HEK293T (cell line): ENCODE data around the gene SLC38A10.

Source experiments
- CTCF ChIA-PET: fragments of 350-600 bp; formaldehyde crosslinking; extraction: SDS; loops from one replicate; lab custom pipeline; 2021; ENCODE audit warnings: antibody characterized with exemption, inconsistent platforms; lab: Yijun Ruan, JAX
- POLR2A ChIA-PET: fragments of 350-600 bp; formaldehyde crosslinking; extraction: SDS; loops from one replicate; lab custom pipeline; 2020; ENCODE audit warnings: antibody characterized with exemption, inconsistent platforms; lab: Yijun Ruan, JAX
- DNase-seq: peaks from one replicate; pipeline ENCODE4 v3.0.0; 2012; ENCODE audit warnings: mixed read lengths; ENCODE audit errors: extremely low spot score
- ARNT ChIP-seq: fragments of 450-650 bp; IDR thresholded peaks from 2 replicates; pipeline ENCODE4 v1.6.1; 2017; ENCODE audit warnings: mild to moderate bottlenecking
- BHLHE40 ChIP-seq: fragments of 450-650 bp; IDR thresholded peaks from 2 replicates; pipeline ENCODE4 v1.6.1; 2016; ENCODE audit warnings: mild to moderate bottlenecking, moderate library complexity, borderline replicate concordance
- CTBP1 ChIP-seq: fragments of 450-650 bp; IDR thresholded peaks from 2 replicates; pipeline ENCODE4 v1.6.1; 2016; ENCODE audit warnings: borderline replicate concordance
- ELF4 ChIP-seq: fragments of 450-650 bp; IDR thresholded peaks from 2 replicates; pipeline ENCODE4 v1.6.1; 2017; ENCODE audit warnings: antibody characterized with exemption
- FOXA1 ChIP-seq: fragments of 450-650 bp; IDR thresholded peaks from 2 replicates; pipeline ENCODE4 v1.6.1; 2016; ENCODE audit warnings: mild to moderate bottlenecking
- FOXK2 ChIP-seq: fragments of 450-650 bp; IDR thresholded peaks from 2 replicates; pipeline ENCODE4 v1.6.1; 2016; ENCODE audit warnings: mild to moderate bottlenecking
- FOXM1 ChIP-seq: fragments of 450-650 bp; IDR thresholded peaks from 2 replicates; pipeline ENCODE4 v1.6.1; 2017; ENCODE audit warnings: mild to moderate bottlenecking, borderline replicate concordance
- HDGF ChIP-seq: fragments of 450-650 bp; IDR thresholded peaks from 2 replicates; pipeline ENCODE4 v1.6.1; 2017; ENCODE audit warnings: antibody characterized with exemption, borderline replicate concordance
- L3MBTL2 ChIP-seq: fragments of 450-650 bp; conservative IDR thresholded peaks from 2 replicates; pipeline ENCODE4 v1.6.1; 2016; ENCODE audit warnings: mild to moderate bottlenecking
- LEF1 ChIP-seq: fragments of 450-650 bp; IDR thresholded peaks from 2 replicates; pipeline ENCODE4 v1.6.1; 2017; ENCODE audit warnings: mild to moderate bottlenecking, borderline replicate concordance
- NFRKB ChIP-seq: fragments of 450-650 bp; IDR thresholded peaks from 2 replicates; pipeline ENCODE4 v1.6.1; 2016; ENCODE audit warnings: mild to moderate bottlenecking, moderate library complexity
- SP1 ChIP-seq: fragments of 450-650 bp; IDR thresholded peaks from 2 replicates; pipeline ENCODE4 v1.6.1; 2017
- SUZ12 ChIP-seq: fragments of 450-650 bp; IDR thresholded peaks from 2 replicates; pipeline ENCODE4 v1.6.1; 2016; ENCODE audit warnings: mild to moderate bottlenecking
- TARDBP ChIP-seq: fragments of 450-650 bp; IDR thresholded peaks from 2 replicates; pipeline ENCODE4 v1.6.1; 2016
- ZNF384 ChIP-seq: fragments of 450-650 bp; IDR thresholded peaks from 2 replicates; pipeline ENCODE4 v1.6.1; 2016
- TF ChIP-seq, protein P1 (sequence below): fragments of 450-650 bp; IDR thresholded peaks from 2 replicates; pipeline ENCODE4 v1.6.1; 2016

The SLC38A10 gene

DNA sequence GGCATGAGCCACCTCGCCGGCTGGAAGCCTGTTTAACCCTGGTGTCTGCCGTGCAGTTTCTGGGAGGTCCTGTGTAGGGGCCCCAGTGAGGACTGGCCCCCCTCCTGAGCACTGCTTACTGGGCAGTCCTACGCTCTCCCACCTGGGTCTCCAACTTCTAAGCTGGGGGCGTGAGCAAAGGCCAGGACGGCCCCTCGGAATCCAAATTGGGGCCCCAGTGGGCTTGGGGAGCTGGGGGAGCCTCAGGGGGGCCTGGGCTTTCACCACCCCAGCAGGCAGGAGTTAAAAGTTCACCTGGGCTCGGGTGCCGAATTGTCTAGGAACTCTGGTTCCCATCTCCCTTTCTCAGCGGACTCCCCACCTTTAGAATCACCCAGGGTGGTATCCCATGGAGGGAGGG is 7.2 kb upstream of the SLC38A10 start:
- no peak for TF ChIP-seq CTBP1
- no peak for TF ChIP-seq BHLHE40
- no peak for TF ChIP-seq ARNT
- TF ChIP-seq ZNF384, result no peak
- TF ChIP-seq NFRKB, result no peak
- TF ChIP-seq FOXA1, result no peak
- TF ChIP-seq FOXM1, result no peak
- TF ChIP-seq SP1, result no peak
- TF ChIP-seq FOXK2, result no peak
- no peak for TF ChIP-seq HDGF
- TF ChIP-seq TARDBP, result no peak
- TF ChIP-seq L3MBTL2, result no peak
- TF ChIP-seq LEF1, result no peak
- no peak for TF ChIP-seq SUZ12
- TF ChIP-seq ELF4, result no peak
- TF ChIP-seq, protein P1, sequence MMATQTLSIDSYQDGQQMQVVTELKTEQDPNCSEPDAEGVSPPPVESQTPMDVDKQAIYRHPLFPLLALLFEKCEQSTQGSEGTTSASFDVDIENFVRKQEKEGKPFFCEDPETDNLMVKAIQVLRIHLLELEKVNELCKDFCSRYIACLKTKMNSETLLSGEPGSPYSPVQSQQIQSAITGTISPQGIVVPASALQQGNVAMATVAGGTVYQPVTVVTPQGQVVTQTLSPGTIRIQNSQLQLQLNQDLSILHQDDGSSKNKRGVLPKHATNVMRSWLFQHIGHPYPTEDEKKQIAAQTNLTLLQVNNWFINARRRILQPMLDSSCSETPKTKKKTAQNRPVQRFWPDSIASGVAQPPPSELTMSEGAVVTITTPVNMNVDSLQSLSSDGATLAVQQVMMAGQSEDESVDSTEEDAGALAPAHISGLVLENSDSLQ, result no peak
- no peak for DNase-seq
- ChIA-PET POLR2A (no interaction called here), CTCF (no interaction called here)

- DNase-seq, result no peak
- TF ChIP-seq FOXK2 (no peak), FOXM1 (no peak), ARNT (no peak), SUZ12 (no peak), ZNF384 (no peak), FOXA1 (no peak)
- TF ChIP-seq, protein P1, result no peak
- ChIA-PET POLR2A (no interaction called here), CTCF (no interaction called here)
These were observed 6.4 kb upstream of the SLC38A10 start for GRCh38 chr17:81301195-81302144.

GRCh38 chr17:81300586-81301155 is 5.6 kb upstream of the SLC38A10 start:
- POLR2A ChIA-PET, result no interaction called here
- TF ChIP-seq L3MBTL2 (no peak), ELF4 (no peak), HDGF (no peak), TARDBP (no peak; the same call in 1 of the 2 replicates), ZNF384 (no peak), CTBP1 (no peak), BHLHE40 (no peak), NFRKB (no peak), LEF1 (no peak)
- DNase-seq, result no peak
- CTCF ChIA-PET, result no interaction called here

GRCh38 chr17:81299846-81300585 is 4.9 kb upstream of the SLC38A10 start:
- CTCF ChIA-PET, result no interaction called here
- TF ChIP-seq L3MBTL2, result no peak
- no peak for TF ChIP-seq CTBP1
- TF ChIP-seq LEF1, result no peak
- no peak for TF ChIP-seq TARDBP
- TF ChIP-seq HDGF, result no peak
- no peak for TF ChIP-seq SUZ12
- TF ChIP-seq SP1, result no peak
- no peak for TF ChIP-seq FOXM1
- TF ChIP-seq ZNF384, result no peak
- TF ChIP-seq ELF4, result no peak
- no peak for TF ChIP-seq FOXA1
- no peak for TF ChIP-seq BHLHE40
- no peak for DNase-seq
- POLR2A ChIA-PET, result interaction anchor here (1.5 kb wide), 1 partner anchor 9 kb away, joined by 4 read pairs; no protein-coding TSS in a partner anchor

DNA sequence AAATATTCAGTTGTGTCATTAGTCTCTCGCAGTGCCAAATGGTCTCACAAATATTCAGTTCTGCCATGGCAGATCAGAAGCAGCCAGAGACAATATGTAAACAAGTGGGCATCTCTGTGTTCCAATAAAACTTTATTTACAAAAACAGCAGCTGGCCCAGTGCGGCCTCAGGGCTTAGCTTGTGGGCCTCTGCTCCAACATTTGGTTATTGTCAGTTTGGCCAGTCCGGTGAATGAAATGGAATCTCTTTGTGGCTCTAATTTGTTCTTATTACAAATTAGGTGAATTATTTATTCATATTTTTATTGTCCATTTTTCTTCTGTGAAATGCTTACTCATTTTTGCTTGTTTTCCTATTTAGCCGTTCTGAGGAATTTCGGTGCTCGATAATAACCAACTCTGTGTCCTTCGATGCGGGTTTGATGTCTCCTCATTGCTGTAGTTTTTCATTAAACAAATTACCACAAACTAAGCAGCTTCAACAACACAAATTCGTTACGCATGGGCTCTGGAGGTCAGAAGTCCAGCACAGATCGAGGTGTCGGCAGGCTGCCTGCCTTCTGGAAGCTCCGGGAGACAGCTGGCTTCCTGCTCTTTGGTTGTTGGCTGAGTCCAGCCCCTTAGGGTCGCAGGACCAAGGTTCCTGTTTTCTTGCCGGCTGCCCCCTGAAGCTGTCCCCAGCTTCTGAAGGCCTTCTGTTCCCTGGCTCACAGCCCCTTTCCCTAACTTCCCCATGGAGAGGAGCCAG is 4.1 kb upstream of the SLC38A10 start:
- CTCF ChIA-PET, result interaction anchor here (0.6 kb wide), 1 partner anchor 148 kb away, joined by 3 read pairs; no protein-coding TSS in a partner anchor
- DNase-seq, result no peak
- POLR2A ChIA-PET, result interaction anchor here (0.8 to 1.5 kb wide), 2 partner anchors 10 to 185 kb away, joined by 4 read pairs; no protein-coding TSS in a partner anchor
- TF ChIP-seq ZNF384, result no peak
- TF ChIP-seq CTBP1, result no peak
- no peak for TF ChIP-seq TARDBP
- TF ChIP-seq, protein P1, result no peak
- no peak for TF ChIP-seq HDGF
- no peak for TF ChIP-seq SUZ12
- TF ChIP-seq ARNT, result no peak
- no peak for TF ChIP-seq FOXA1
- TF ChIP-seq NFRKB, result no peak
- no peak for TF ChIP-seq SP1
- TF ChIP-seq FOXK2, result no peak
- TF ChIP-seq FOXM1, result no peak
- no peak for TF ChIP-seq L3MBTL2
- no peak for TF ChIP-seq BHLHE40
- no peak for TF ChIP-seq ELF4
- TF ChIP-seq LEF1, result no peak
